Middle frontal gyrus (tissue), 1 donor: ENCODE measurements around the gene PTPDC1.

Source experiments
- DNase-seq: peaks from one replicate; pipeline ENCODE4 v3.0.0-alpha.2; 2015; ENCODE audit warnings: low spot score; ENCODE audit errors: extremely low spot score

PTPDC1 gene

DNA sequence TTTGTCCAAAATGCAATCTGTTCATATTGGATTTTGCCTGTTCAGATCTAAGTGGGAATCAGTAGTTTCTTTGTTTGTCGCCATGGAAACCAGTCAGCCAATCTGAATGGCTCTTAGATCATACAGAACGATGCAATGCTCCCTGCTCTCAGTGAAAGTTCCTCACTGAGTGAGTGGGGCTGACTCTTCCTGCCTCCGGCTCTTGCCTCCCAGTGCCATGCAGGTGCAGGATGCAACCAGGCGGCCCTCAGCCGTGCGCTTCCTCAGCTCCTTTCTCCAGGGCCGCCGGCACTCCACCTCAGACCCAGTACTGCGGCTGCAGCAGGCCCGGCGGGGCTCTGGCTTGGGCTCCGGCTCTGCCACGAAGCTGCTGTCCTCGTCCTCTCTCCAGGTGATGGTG lies at the start of gene PTPDC1:
PTPDC1 (plus strand) TSS at position 151 of the 400 bp plus-strand sequence; CDS start at position 218, 67 bp downstream.
- DNase-seq = peak; percentile 86

- no peak for DNase-seq
Observed at GRCh38 chr9:94034511-94034910, 49.8 kb upstream of the PTPDC1 start.

- DNase-seq = no peak
Observed at GRCh38 chr9:94039786-94040185, 44.5 kb upstream of the PTPDC1 start.

DNA sequence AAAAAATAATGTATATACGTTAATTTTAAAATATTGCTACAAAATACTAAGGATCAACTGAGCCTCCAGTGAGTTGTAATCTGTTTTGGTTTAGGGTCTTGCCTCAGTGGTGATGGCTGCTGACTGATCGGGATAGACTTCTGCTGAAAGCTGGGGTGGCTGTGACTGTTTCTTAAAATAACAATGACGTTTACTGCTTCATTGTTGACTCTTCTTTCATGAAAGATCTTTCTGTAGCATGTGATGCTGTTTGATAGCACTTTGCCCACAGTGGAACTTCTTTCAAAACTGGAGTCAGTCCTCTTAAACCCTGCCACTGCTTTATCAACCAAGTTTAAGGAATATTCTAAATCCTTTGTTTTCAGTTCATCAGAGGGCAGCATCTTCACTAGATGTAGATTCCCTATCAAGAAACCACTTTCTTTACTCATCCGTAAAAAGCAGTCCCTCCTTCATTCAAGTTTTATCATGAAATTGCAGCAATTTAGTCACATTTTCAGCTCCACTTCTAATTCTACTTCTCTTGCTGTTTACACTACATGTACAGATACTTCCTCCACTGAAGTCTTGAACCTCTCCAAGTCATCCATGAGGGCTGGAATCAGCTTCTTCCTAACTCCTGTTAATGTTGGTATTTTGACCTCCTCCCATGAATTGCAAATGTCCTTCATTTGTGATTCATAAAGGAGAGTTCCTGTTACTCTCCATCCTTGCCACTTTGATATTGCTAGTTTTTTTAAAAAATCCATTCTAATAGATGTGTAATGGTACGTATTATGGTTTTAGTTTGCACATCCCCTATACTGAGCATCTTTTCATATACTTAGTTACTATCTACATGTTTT lies 41.5 kb upstream of the PTPDC1 start:
- no peak for DNase-seq

DNA sequence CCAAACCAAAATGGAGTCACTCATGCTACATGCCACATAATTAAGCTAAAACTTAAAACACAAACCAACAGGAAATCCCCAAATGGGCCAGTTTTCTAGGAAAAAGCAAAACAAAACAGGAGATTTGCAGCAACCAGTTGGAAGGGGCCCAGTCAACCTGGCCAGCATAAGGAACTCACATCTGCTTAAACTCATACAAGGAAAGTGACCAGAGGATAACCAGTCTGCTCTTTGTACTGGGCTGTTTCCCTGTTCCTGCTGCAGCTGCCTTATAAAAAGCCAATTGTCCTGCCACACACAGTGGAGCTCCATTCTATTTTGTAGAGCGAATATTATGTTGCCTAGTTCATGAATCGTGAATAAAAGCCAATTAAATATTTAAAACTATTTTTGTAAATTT lies 29.5 kb upstream of the PTPDC1 start:
- DNase-seq = no peak

- no peak for DNase-seq
Observed at GRCh38 chr9:94056442-94056974, 27.8 kb upstream of the PTPDC1 start.

DNA sequence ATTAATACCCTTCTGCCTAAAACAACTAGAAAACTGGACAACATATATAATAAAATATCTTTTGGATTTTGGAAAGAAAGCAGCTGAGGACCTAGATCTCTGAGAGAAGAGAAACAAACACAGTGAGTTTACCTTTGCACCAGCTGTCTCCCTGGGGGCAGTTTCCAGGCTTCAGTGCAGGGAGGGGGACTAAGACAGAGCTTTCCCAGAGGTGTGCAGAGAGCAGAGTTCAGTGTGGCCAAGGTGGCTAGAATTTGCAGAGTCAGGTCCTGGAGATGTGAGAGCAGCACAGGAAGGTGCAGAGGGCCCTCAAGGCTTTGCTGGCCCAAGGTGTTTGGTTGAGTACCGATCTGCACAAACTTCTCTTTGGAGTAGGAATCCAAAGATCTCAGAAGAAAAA lies 26.3 kb upstream of the PTPDC1 start:
- no peak for DNase-seq

DNA sequence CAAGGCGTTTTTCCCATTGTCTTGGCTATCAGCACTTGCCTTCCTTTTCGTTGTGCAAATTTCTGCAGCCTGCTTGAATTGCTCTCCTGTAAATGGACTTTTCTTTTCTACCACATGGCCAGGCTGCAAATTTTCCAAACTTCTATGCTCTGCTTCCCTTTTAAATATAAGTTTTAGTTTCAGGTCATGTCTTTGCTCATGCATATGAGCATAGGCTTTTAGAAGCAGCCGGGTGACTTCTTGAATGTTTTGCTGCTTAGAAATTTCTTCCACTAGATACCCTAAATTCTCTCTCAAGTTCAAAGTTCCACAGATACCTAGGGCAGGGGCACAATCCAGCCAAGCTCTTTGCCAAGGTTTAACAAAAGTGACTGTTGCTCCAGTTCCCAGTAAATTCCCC lies 22.4 kb upstream of the PTPDC1 start:
- DNase-seq = no peak

GRCh38 chr9:94065535-94065961 lies 18.7 kb upstream of the PTPDC1 start:
- peak; percentile 49 for DNase-seq

DNA sequence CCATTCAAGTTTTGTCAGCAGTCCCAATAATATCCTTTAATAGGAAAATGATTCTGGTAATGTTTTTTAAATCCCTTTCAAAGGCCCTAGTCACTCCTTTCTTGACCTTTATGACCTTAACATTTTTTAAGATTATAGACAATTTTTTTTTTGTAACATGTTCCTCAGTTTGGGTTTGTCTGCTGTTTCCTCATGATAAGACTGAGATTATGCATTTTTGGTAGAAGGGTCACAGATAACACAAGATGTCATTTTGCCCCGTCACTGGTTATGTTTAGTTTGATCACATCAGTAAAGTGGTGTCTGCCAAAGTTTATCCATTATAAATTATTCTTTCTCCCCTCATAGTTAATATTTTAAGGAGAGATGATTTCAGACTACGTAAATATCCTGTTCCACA lies 16.0 kb upstream of the PTPDC1 start:
- DNase-seq = no peak

GRCh38 chr9:94076557-94076956 lies 7.7 kb upstream of the PTPDC1 start:
- no peak for DNase-seq

GRCh38 chr9:94078086-94078485 lies 6.2 kb upstream of the PTPDC1 start:
- DNase-seq = no peak

- DNase-seq = no peak
Observed at GRCh38 chr9:94079236-94079635, 5.0 kb upstream of the PTPDC1 start.

DNA sequence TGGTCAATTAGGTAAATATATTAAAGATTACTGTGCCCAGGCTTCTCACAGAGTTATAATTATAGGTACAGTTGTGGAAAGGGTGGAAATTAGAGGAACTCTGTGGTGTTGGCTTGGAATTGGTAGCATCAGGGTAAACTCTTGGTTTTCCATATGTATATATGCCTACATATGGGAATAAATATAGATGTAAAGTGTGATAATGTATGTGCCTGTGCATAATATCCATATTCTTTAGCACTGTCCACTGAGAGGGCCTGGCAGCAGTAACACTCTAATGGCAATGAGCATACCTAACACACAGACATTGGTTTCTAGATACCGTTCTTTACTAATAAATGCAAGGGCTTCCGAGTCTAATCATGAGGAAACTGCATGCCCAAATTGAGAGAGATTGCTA lies 4.0 kb upstream of the PTPDC1 start:
- DNase-seq = no peak

- DNase-seq = no peak
Observed at GRCh38 chr9:94081435-94081834, 2.8 kb upstream of the PTPDC1 start.

GRCh38 chr9:94081864-94082463 lies 2.3 kb upstream of the PTPDC1 start:
- no peak for DNase-seq

DNA sequence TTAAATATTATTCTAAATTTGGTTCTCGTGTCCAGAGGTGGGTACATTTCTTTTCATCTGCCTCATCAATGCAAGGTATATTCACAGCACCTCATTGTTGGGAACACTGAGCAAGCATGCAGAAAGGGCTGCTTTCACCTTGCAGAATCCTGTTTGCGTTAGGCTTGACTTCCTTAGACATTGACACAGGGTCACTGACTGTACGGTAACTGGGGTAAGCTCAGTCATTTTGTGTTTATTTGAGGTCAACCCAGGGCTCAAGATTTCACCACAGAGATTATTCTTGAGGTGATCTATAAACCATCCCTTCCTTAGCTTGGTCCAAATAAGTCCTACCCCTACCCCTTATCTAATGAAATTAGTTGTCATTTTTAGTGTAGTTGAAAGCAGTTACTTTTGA lies 1.7 kb upstream of the PTPDC1 start:
- no peak for DNase-seq

DNA sequence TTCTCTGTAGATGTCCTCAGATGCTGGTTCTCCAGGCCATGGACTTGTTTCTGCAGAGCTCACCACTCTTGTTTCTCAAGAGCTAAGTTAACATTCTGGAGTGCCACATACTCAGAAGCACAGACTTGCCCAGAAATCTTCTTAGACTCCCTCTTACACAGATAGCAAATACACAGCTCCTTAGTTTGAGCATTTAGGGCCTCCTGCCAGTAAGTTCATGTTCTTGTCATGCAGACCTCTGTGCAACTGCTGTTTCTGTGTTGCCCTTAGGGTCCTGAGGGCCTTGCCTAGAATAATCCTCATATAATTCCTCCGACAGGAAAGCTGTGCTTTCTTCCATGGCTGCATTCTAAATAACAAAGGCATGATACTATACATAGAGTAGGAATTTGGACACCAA lies 1.3 kb upstream of the PTPDC1 start:
- DNase-seq = no peak

DNA sequence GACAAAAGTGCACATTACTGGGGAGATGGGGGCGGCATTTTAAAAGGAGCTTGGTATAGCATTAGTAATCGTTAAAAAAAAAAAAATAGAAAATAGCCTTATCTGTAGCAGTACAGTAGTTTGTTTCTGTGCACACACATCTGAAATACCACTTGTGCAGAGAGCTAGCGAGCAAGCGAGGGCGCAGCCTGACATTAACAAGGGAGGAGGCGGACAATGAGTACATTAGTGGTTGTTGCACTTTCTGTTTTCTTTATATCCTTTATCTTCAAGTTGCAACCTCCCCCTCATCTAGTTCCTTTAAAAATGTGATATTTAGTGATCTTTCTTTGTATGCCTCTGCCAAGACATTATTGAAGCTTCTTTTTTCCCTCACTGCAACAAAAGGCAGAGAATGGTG lies 880 bp upstream of the PTPDC1 start:
- no peak for DNase-seq

DNA sequence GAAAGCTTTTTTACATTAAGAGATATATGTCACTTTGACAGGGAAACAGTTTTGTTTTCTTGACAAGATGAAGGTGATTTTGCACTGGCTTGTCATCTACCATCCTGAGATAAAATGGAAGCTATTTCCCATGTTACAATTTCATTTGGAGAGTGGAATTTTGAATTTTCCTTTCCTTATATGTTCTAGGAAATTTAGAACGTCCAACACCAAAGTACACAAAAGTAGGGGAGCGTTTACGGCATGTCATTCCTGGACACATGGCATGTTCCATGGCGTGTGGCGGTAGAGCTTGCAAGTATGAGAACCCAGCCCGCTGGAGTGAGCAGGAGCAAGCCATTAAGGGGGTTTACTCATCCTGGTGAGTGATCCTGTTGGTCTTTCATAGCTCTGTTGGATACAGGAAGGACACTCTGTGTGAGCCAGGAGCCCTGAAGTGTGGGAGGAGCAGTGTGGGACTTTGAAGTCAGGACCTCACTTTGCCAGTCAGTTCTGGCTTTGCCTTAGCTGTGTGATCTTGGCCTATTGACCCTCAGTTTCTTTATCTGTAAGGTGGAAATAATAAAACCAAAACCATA lies 887 bp downstream of the PTPDC1 start:
- DNase-seq = no peak

DNA sequence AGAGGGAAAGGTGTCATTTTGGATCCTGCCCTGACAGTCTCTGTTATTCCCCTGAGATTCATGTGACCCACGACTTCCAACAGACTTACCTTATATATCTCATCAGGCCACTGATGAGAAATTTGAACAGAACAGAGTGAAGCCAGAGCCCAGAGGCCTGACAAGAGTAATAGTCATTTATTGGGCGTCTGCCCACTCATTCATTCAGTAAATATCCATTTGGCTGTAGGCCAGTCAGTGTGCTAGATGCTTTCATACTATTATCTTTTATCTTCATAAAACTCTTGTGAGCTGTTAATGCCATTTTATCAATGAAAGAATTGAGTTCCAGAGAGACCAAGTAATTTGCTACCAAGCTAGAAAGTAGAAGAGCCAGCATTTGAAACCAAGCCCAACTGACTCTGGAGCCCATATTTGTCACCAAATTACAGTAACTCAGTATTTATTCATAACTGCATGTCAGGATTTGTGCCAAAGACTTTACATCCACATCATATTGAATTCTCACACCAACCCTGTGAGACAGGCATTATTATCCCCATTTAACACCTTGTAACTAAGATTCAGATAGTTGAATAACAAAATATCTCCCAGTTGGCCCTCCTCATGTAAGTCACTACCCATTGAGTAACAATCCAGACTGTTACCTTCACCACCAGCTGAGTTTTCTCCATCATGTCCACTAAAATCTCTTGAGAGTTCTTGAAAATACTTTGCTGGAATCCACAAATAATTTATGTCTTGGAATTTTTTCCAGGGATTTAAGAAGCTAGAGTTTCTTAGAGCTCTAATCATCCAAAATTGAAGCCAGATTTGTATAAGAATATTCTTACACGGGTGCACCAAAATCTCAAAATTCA lies 2.5 kb downstream of the PTPDC1 start:
- DNase-seq = no peak
